ENCODE measurements around the gene ULK2.
"Not testable (repeated sequence)": the region's sequence is repeated elsewhere in the genome, so short reads cannot be mapped to it uniquely, and the experiment has no call there.

The ULK2 gene

DNA sequence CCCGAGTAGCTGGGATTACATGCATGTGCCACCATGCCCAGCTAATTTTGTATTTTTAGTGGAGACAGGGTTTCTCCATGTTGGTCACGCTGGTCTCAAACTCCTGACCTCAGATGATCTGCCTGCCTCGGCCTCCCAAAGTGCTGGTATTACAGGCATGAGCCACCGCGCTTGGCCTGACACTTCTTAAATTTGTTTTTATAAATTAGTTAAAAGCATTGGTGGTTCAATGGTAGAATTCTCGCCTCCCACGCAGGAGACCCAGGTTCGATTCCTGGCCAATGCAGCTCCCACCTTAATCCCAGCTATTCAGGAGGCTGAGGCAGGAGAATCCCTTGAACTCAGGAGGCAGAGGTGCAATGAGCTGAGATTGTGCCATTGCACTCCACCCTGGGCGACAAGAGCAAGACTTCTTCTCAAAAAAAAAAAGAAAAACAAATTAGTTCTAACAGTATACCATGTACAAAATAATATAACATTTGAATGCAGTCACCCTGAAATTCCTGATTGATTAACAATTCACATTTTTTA lies 7.0 kb downstream of the ULK2 start:
- DNase-seq: not testable (repeated sequence)

DNA sequence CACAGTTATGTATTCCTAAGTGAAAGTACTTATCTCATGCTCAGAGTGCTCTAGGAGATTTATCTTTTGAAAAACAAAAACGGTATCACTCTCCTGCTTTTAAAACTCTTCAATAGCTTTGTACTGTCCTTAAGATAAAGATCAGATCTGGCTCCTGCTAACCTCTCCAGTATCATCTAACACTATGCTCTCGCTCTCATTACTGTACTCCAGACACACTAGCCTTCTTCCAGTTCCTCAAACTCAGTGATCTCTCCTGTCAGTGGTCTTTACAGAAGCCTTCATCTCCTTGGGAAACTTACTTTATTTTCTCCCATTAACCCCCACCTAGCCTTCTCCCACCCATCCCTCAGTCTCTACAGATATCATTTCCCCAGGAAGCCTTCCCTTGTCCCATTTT lies 10.1 kb downstream of the ULK2 start:
- DNase-seq: no peak

DNA sequence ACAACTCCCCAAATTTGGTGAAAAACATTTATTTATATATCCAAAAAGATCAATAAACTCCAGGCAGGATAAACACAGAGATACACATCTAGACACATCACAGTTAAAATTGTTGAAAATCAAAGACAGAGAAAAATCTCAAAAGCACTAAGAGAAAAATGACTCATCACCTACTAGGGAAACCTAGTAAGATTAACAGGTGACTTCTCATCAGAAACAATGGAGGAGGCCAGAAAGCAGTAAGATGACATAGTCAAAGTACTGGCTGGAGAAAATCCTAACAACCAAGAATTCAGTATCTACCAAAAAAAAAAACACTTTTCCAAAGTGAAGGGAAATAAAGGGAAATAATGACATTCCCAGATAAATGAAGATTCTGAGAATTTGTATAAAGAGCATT lies 33.8 kb downstream of the ULK2 start:
- no peak for DNase-seq

DNA sequence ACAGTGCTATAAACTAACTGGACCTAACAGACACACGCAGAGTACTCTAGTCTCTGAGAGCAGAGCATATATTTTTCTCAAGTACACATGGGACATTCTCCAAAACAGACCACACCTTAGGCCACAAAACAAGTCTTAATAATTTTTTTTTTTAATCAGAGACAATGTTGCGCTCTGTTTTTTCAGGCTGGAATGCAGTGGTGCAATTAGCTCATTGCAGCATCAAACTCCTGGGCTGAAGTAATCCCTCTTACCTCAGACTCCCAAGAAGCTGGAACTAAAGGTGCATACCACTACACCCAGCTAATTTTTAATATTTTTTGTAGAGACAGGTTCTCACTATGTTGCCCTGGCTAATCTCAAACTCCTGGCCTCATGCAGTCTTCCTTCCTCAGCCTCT lies 37.7 kb downstream of the ULK2 start:
- no peak for DNase-seq

DNA sequence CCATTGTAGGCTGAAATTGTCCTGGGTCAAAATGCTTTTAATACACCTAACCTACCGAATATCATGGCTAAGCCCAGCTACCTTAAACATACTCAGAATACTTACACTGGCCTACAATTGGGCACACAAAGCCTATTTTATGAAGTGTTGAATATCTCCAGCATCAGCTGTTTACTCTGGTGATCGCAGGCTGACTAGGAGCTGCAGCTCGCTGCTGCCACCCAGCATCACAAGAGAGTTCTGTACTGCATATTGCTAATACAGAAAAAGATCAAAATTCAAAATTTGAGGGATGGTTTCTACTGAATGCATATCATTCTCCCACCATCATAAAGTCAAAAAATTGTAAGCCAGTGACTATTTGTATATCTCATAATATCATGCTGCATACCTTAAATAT lies 55.3 kb downstream of the ULK2 start:
- no peak for DNase-seq

DNA sequence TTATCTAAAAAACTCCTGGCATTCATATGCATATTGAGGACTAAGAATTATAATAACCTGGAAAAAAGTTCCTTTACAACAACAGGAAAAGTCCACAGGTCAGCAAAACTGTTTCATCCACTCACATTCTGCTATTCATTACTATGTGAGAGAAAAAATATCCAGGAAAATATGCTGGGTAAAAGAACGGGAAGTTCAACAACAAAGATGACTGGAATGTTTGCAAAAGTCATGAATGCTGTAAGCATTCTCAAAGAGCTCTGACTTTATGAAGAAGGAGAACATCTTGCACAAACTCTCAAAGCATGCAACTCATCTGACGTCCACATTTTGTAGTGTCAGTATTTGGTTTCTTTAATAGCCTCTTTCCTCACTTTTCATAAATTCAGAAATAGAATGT lies 62.7 kb downstream of the ULK2 start:
- DNase-seq: no peak

DNA sequence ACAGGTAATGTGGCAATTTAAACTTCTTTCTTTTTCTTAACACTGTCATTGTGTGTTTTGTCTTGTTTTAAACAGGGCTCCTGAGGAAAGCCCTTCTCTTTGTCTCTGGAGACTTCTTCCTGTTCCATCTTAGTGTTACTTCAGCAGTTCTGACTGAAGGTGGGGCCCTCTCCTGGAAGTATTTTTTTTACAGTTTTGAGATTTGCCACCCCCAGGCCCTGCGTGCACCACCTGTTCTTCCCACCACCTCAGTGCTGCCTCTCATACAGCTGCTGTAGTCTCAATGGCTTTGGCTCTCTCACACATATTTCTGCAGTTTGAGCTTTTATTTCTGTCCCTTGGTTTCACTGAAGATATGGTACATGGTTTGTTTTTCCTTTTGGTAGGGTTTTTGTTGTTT lies 67.2 kb downstream of the ULK2 start:
- no peak for DNase-seq

DNA sequence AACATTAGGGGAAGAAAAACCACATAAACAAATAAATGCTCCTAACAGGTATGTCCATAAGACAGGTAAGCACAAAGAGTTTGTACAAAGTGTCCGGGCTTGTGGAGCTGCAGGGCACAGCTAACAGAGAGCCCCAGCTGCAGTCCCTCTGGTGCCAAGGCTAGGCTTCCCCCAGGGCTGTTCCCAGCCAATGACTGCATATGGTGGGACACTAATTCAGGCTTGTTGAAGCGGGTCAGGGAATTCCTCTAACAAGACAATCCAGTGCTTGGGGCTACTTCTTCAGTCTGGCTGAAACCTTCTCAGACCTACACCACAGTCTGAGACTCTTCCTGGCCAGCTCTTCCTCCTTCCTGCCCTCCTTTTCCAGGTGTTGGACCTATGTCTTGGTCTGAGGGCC lies 67.9 kb downstream of the ULK2 start:
- DNase-seq: no peak

DNA sequence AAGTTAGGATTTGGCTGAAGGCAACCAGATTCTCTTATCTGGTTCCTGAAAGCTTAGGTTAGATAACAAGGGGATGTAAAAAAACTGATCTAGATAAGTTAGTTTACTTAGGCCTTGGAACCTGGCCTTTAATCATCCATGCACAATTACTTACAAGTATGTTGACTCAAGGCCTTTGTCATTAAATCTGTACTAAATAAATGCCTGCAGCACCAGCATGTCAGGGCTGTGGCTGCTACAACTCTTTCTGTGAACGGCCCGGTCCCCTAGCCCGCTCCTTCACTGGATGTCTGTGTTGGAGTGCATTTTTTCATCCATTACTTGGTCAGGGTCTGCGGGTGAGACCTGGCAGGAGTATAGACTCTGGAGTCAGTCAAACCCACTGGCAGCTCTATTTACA lies 71.3 kb downstream of the ULK2 start:
- no peak for DNase-seq

DNA sequence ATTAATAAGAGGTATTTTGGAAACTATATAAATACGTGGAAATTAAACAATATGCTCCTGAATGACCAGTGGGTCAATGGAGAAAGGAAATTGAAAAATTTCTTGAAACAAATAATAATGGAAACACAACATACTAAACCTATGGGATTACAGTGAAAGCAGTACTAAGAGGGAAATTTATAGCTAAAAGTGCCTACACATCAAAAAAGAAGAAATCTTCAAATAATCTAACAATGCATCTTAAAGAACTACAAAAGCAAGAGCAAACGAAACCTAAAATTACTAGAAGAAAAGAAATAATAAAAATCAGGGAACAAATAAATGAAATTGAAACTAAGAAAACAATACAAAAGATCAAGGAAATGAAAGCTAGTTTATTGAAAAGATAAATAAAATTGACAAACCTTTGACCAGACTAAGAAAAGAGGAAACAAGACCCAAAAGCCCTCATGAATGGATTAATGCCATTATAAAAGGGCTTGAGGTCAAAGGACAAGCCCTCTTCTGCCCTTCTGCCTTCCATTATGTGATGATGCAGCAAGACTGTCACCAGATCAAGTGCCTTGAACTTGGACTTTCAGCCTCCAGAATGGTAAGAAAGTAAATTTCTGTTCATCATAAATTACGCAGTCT lies 75.7 kb downstream of the ULK2 start:
- no peak for DNase-seq

DNA sequence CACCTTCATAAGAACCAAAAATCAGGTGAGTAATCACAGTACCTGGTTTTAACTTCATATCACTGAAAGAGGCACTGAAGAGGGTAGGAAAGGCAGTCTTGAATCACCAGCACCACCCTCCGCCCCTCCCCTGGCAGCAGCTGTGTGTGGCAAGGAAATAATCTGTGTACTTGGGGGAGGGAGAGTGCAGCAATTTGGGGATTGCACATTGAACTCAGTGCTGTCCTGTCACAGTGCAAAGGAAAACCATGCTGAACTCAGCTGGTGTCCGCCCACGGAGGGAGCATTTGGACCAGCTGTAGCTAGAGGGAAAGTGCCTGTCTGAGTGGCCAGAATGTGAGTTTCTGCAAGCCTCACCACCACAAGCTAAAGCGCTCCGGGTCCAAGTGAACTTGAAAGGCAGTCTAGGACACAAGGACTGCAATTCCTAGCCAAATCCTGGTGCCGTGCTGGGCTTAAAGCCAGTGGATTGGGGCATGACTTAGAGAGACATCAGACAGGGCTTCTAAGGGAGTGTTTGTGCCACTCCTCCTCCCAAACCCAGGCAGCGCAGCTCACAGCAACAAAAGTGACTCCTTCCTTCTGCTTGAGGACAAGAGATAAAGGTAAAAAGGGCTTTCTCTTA lies 79.9 kb downstream of the ULK2 start:
- peak; percentile 31 to 73 for DNase-seq

DNA sequence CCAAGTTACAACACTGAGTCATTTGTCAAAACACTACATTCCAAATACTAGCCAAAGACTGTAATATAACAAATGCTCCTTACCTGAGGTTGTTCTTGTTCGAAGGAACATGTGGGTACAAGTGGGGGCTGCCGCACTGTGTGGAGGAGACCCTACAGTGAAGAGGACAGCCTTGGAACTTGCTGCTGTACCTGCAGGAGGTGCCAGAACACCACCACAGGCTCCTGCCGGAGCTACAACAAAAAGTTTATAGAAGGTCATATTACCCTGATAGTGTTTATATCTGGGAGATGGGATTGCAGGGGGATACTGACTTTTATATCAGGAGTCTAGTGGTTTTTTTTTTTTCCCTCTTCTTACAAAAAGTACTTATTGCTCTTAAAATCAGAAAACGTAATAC lies 81.9 kb downstream of the ULK2 start:
- DNase-seq: no peak

DNA sequence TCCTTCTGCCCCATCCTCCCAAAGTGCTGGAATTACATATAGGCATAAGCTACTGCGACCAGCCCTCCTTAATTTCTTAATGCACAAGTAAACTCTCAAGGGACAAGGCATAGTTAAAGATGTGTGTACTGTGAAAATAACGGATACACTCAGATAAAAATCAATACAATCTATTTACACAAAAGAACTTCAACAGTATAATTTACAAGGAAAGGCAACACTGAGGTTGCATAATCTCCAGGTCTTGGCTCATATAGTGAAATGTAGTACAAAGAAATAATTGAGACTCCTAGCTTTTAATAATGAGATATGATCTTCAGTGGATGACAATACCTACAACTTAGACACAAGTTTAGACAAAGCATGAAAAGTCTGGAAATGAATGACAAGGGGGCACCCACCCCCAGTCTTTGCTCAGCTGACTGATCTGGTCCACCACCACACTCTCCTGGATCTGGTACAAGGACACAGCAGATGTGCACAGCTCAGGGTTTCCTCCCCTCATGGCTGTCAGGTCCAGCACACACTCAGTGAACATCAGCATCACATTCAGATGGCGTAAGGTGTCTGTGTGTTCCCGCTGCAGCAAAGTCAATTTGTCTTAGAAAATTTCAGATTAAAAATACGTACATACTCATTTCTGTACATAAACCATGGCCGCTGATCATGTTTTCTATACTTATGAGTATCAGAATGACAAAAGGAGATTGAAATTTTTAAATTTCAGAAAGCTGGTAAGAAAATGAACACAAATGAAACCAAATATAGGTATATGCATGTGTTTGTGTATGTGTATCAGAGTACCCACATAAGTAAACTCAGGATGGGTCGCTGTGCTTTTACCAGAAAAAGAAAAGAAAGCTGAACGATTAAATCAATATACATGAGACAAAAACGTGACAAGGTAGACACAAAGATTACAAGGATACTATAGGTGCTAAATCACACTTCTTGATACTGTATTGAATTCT lies 86.0 kb downstream of the ULK2 start:
- no peak for DNase-seq

DNA sequence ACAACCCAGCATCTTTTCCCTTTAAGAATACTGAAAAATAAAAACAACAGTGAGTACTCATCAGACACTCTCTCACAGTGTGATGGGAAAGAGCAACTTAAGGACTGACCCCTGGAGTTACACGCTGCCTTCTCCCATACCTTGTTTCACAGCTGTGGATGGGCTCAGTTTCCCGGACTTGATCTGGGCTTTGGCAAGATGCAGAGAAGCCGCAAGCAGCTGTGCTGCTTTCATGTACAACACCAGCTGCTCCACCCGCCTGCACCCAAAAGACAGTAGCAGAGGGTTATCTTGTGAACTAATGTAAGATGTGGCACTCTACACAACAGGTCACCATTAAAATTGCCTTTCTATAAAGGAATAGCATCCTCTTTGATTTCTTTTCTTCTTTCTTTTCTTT lies 86.9 kb downstream of the ULK2 start:
- DNase-seq: no peak

DNA sequence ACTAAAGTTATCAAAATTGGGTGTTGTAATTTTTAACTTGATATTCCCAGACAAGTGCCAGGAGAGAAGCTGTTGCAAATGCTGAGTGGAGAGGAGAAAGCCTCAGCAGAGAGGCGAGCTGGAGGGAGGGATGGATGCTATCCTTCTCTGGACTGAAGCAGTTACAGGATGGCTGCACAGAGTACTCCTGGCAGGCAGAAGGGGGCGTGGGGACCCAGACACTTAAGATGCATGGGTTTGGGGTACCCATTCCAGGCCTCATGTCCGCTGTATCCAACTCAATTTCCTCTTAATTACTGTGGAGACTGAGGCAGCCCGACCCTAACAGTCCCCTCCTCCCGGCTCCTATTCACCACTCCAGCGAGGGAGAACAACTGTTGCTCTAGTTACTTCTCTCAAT lies 94.2 kb downstream of the ULK2 start:
- no peak for DNase-seq

DNA sequence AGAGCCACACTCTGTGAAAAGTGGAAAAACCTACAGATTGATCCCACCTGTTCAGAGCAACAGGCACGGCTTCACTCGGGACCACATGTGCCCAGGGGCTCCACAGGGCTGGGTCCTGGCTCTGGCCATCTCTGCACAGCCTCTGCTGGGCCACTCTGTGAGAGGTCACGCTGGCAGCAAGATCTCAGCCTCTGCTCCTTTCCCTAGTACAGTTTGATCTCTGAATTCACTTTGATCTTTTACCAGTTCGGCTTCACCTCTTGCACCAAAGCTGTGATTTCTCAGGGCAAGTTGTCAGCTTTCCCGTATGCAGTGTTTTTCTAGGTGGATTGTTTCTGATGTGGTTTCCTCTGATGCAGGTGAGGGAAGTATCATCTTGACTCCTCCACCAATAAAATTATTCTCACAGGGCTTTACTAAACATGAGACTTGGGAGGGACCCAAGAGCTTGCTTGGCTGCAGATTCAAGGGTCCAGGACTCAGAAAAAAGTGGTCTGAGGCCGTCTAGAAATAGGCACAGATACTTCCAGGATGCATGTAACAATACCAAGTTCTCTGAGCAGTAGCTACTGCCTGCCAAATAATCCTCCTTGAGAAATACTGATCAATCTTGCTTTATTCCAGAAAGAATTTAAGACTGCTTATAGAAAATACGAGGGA lies 95.6 kb downstream of the ULK2 start:
- DNase-seq: no peak

DNA sequence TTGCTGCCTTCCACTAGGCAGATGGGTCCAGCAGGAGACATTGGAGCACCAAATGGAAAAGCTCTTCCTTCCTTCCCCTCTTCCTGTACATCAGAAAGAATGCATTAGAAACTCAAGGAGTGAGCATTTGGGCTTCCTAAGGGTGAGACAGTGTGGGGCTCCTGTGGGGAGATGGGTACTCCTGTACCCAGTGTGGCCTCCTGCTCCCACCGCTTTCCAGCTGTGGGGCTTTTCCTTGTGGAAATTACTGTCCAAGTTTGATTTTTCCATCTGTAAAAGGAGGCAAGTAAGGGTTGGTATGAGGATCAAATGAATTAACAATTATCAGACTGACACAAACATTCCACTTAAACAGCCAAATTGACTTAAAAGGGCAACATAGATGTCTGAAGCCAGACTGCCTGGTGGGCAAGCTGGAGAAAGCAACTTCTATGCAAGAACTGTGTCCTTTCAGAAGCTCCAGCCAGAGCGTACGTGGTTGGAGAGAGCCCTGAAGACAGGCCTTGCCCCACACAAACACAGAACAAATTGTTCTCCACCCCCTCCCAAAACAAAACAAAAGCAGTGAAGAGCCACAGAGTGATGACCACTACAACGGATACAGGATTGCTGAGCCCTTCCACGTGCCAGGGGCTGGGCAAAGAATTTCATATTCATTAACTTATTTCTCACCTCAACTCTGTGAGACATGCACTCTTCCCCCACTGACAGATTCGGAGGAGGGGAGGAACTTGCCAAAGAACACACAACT lies 96.6 kb downstream of the ULK2 start:
- no peak for DNase-seq

DNA sequence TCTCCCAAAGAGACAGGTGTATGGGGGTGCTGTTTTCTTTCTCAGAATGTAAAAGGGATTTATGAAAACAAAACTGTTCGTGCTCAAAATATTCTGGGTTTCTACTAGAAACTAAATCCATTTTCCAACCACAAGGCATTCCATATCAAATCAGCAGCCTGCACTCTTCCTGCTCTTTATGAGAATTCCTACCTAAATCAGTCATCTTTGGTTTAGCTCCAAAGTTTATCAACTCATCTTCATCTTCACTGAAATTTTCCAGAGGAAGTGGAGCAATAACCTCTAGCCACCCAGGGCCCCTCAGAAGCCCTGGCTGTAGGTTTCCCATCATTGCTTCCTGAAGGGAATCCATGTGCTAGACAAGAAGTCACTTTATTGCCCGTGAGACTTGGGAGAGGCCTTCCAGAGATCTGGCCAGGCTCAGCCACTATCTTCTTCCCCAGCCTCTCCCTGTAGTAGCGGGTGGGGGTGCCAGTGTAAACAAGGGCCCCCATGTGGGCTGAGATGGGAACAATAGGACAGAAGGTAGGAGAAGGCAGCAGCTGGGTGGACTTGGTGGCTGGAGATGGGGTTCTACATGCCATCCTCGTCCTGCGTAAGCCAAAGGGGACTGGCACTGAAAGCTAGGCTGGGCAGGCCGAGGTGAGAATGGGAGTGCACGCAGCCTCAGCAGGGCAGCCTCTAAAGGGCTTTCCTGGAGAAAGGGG lies 97.6 kb downstream of the ULK2 start:
- no peak for DNase-seq

DNA sequence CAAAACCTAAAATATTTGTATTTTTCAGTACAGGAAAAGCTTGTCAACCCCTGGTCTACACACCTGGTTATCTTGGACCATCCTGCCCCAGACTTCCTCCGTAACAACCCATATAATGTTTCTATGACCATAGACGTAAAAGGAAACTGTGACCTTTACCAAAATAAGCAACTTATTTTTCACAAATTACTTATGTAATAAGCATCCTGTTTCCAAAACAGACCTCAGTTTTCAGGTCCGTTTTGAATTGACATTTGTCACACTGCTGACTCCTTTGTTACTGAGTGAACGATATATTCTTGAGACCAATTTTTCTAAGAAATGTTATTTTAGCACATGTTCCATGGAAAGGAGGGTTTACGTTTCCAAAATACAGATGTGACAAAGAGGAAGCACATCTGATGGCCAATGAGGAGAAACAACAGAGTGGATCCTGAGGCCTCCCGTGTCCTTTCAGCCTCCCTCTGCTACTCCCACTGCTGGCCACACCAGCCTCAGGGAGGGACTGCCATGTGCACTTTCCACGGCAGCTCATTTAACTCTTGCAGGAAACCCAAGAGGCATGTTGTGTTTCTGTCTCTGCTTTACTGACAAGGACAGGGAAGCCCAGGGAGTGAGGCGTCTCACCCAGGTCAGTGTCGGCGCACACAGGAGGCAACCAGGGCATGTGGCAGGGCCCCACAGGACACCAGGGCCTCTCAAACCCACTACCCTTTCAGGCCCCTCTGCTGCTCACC lies 99.5 kb downstream of the ULK2 start:
- DNase-seq: no peak

DNA sequence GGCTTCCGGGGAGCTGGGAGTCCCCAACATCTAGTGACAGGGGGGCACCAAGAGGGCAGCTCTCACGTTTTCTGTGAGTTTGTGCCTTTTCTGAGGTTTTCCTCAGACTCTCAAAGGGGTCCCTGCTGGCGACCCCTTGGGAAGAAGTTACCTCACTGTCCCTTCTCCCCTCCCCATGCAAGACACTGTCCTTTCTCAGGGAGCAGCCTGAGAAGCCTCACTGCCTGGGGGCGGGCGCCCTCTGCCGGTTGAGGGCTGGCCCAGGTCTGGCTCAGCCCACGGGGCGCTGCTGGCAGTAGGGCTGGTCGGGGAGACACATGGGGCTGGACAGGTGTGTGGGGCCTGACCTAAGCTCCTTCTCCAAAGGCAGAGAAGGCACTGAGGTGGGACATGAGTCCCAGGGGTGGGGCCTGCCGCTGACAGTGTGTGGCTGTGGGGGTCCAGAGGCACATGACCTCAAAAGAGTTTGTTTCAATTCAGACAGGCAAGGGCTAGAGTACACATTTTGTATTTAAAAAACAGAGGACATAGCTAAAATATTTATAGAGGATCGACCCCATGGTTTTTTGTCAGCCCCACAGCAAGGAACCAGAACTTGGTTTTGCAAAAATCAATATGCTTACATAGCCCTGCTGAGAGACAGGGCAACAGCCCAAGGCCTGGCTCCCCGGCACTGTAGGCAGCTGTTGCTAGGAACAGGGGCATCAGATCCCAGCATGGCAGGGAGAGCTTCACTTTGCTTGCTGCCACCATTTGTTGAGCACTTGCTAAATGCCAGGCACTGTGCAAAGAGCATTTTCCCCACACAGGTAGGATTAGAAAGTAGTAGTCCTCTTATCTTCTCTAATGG lies 101.1 kb downstream of the ULK2 start:
- peak; percentile 52 to 88 for DNase-seq
